HCT116 (cell line): Measurements from ENCODE around the gene COL5A1. TPM values are rescaled to one million over a fixed set of nuclear protein-coding genes. Genes with fewer than 3 reads are reported as not detected.

ENCODE experiments used
- ATAC-seq: fragments of 200-7000 bp; cut with Tn5 transposase; 2 replicates; pipeline ENCODE4 v1.9.1; 2020; ENCODE audit warnings: mild to moderate bottlenecking, moderate library complexity
- BruUV-seq: library from RNA; stranded (reverse); fragments of 400-500 nt; replicated peaks from 2 replicates; lab custom pipeline; 2021; lab: Mats Ljungman, UMichigan
- CTCF ChIA-PET: fragments of 300-600 bp; sonication (Branson Sonifier 250); formaldehyde crosslinking; loops from one replicate; lab custom pipeline; 2021; ENCODE audit warnings: antibody characterized with exemption; lab: Charles Lee
- POLR2A ChIA-PET: fragments of 300-600, 350-600 bp; sonication (Branson Sonifier 250); formaldehyde crosslinking; loops from one replicate; lab custom pipeline; 2021; ENCODE audit warnings: antibody characterized with exemption; lab: Charles Lee
- RAD21 ChIA-PET, 2 experiments: fragments of 300-600 bp; sonication (Branson Sonifier 250); formaldehyde crosslinking; loops; one replicate each; lab custom pipeline; 2023; ENCODE audit warnings: low total read pairs in 2 of 2; ENCODE audit not compliant: uncharacterized antibody in 2 of 2, unreplicated experiment in 2 of 2, low non-redundant PET in 1 of 2; lab: Charles Lee
- DNase-seq: peaks from one replicate; pipeline ENCODE4 v3.0.0-alpha.2; 2010; ENCODE audit warnings: low read depth, low spot score
- H2AFZ ChIP-seq: fragments of 200-600 bp; shearing (Covaris generic), sonication (generic); 2 replicates; pipeline ENCODE4 v1.6.1; 2017; ENCODE audit warnings: low read depth, mixed run types, mixed read lengths, antibody characterized with exemption, low read length; ENCODE audit not compliant: poor library complexity, severe bottlenecking
- H3K27ac ChIP-seq: 2 replicates; pipeline ENCODE4 v1.5.1; 2012; ENCODE audit warnings: low read depth, low read length
- H3K27me3 ChIP-seq: fragments of 200-600 bp; sonication (generic); 2 replicates; pipeline ENCODE4 v1.6.1; 2016; ENCODE audit warnings: mixed run types, low read length, mixed read lengths; ENCODE audit not compliant: insufficient read depth
- H3K36me3 ChIP-seq, 2 experiments: fragments of 200-500 bp in 1 of 2; fragments of 200-600 bp in 1 of 2; sonication (Bioruptor generic) in 1 of 2; sonication (generic) in 1 of 2; 2 replicates each; pipeline versions ENCODE4 v1.5.1 to v1.6.1; 2014 to 2016; ENCODE audit warnings: low read length in 2 of 2, inconsistent platforms in 1 of 2, mixed read lengths in 1 of 2, mixed run types in 1 of 2; ENCODE audit not compliant: insufficient read depth in 2 of 2, control insufficient read depth in 1 of 2
- H3K4me1 ChIP-seq, 2 experiments: fragments of 200-600 bp in 1 of 2; sonication (generic) in 1 of 2; 2 replicates each; pipeline versions ENCODE4 v1.5.1 to v1.6.1; 2012 to 2017; ENCODE audit warnings: low read length in 2 of 2, inconsistent platforms in 1 of 2, mild to moderate bottlenecking in 1 of 2, mixed read lengths in 1 of 2, mixed run types in 1 of 2, moderate library complexity in 1 of 2; ENCODE audit not compliant: insufficient read depth in 2 of 2, control insufficient read depth in 1 of 2
- H3K4me2 ChIP-seq: fragments of 200-600 bp; sonication (generic); 2 replicates; pipeline ENCODE4 v1.6.1; 2017; ENCODE audit warnings: mixed run types, low read length, mixed read lengths
- H3K4me3 ChIP-seq, 2 experiments: fragments of 200-600 bp in 1 of 2; sonication (generic) in 1 of 2; replicated peaks in 1 of 2; 2 replicates each; pipeline ENCODE4 v1.5.1; 2011 to 2016; ENCODE audit warnings: low read length in 2 of 2, control low read depth in 1 of 2, low read depth in 1 of 2, mild to moderate bottlenecking in 1 of 2, mixed read lengths in 1 of 2, mixed run types in 1 of 2
- H3K79me2 ChIP-seq: fragments of 200-600 bp; sonication (generic); 2 replicates; pipeline ENCODE4 v1.6.1; 2017; ENCODE audit warnings: mild to moderate bottlenecking, mixed run types, low read length, moderate library complexity, mixed read lengths; ENCODE audit not compliant: insufficient read depth
- H3K9ac ChIP-seq: fragments of 200-600 bp; sonication (generic); 2 replicates; pipeline ENCODE4 v1.6.1; 2016; ENCODE audit warnings: low read length, mixed read lengths
- H3K9me2 ChIP-seq: fragments of 200-600 bp; sonication (generic), shearing (Covaris generic); 2 replicates; pipeline ENCODE4 v1.6.1; 2017; ENCODE audit warnings: mixed run types, mild to moderate bottlenecking, moderate library complexity; ENCODE audit not compliant: insufficient read depth
- H3K9me3 ChIP-seq, 2 experiments: fragments of 200-500 bp in 1 of 2; fragments of 200-600 bp in 1 of 2; sonication (Bioruptor generic) in 1 of 2; sonication (generic) in 1 of 2; 2 replicates each; pipeline ENCODE4 v1.6.1; 2014 to 2017; ENCODE audit warnings: low read length in 2 of 2, mixed read lengths in 2 of 2, inconsistent platforms in 1 of 2, low read depth in 1 of 2, mild to moderate bottlenecking in 1 of 2, mixed run types in 1 of 2, moderate library complexity in 1 of 2; ENCODE audit not compliant: control insufficient read depth in 1 of 2, insufficient read depth in 1 of 2
- H4K20me1 ChIP-seq: fragments of 200-600 bp; sonication (generic), shearing (Covaris generic); 2 replicates; pipeline ENCODE4 v1.6.1; 2017; ENCODE audit warnings: mixed run types, mild to moderate bottlenecking, moderate library complexity; ENCODE audit not compliant: insufficient read depth
- CBX3 ChIP-seq: IDR thresholded peaks from 2 replicates; pipeline ENCODE4 v1.6.1; 2012; ENCODE audit warnings: low read depth
- CEBPB ChIP-seq: IDR thresholded peaks from 2 replicates; pipeline ENCODE4 v1.6.1; 2012; ENCODE audit warnings: low read depth
- EGR1 ChIP-seq: IDR thresholded peaks from 2 replicates; pipeline ENCODE4 v1.6.1; 2012; ENCODE audit warnings: low read depth
- ELF1 ChIP-seq: IDR thresholded peaks from 2 replicates; pipeline ENCODE4 v1.6.1; 2012; ENCODE audit warnings: low read depth, borderline replicate concordance
- EZH2 ChIP-seq: fragments of 200-600 bp; sonication (generic); IDR thresholded peaks from 2 replicates; pipeline ENCODE4 v1.6.1; 2017; ENCODE audit warnings: antibody characterized with exemption, mixed run types
- RAD21 ChIP-seq: IDR thresholded peaks from 2 replicates; pipeline ENCODE4 v1.6.1; 2012; ENCODE audit warnings: low read depth, mild to moderate bottlenecking
- SP1 ChIP-seq: IDR thresholded peaks from 2 replicates; pipeline ENCODE4 v1.6.1; 2012; ENCODE audit warnings: low read depth
- TCF7L2 ChIP-seq: IDR thresholded peaks from 2 replicates; pipeline ENCODE4 v1.7.0; 2011; ENCODE audit warnings: borderline replicate concordance, inconsistent platforms; ENCODE audit not compliant: insufficient read depth, insufficient read length; ENCODE audit errors: extremely low read depth
- intact Hi-C: fragments of 100-400 bp; cut with micrococcal nuclease; formaldehyde crosslinking; loops from 2 replicates; pipeline ENCODE4 v1.10.0; 2022
- total RNA-seq: library from RNA; stranded (reverse); gene quantifications from one replicate; pipeline ENCODE4 v1.2.1, GENCODE V29; 2021; ENCODE audit not compliant: unreplicated experiment
- TF ChIP-seq, protein P1 (sequence below): IDR thresholded peaks from 2 replicates; pipeline ENCODE4 v1.6.1; 2012
- TF ChIP-seq, protein P2 (sequence below): IDR thresholded peaks from 2 replicates; pipeline ENCODE4 v1.6.1; 2012
- TF ChIP-seq, protein P3 (sequence below): IDR thresholded peaks from 2 replicates; pipeline ENCODE4 v1.6.1; 2012; ENCODE audit warnings: low read depth

The COL5A1 gene
- total RNA-seq, 1 experiment from 2014 or later, result 0.30 TPM

DNA sequence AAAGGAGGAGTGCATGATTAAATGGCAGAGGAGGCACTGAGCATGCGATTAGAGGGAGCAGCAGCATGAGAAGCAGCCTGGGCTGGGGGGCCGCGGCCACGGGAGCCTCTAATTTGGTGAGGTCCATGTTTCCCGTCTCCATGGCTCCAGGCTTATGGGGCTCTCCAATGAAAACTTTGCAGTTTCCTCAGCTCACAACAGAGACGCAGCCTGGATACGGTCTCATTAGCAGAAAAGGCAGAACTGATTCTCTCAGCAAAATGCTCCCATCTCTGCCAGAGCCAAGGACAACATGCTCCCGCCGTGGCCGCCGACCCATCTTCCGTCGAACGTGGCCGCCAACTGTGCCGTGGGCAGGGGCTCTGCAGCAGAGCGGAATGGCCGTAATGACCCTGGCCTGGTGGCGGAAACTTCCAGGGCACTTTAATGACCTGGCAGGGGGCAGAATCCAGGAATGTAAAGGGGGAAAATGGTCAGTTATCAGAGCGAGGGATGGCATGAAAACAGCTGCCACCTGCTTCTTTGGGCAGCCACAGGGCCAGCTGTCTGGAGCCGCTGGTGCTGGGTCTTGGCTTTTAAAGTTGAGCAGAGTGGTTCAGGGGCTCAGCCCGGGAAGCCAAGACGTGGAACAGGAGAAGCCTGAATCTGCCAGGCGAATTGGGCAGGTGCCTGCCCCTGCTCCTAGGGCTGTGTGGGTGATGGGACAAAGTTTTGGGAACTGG lies 76.5 kb downstream of the COL5A1 start:
- Histone ChIP-seq H3K27me3 (peaks cover 15% of the 10 kb centered on the region; the same call in 1 of the 2 replicates), H3K9me2 (no peaks in the 10 kb centered on the region), H3K79me2 (no peaks in the 10 kb centered on the region), H3K36me3 (no peaks in the 10 kb centered on the region), H3K4me3 (no peak overlapping the region), H3K4me2 (no peak overlapping the region), H3K27ac (no peak overlapping the region), H3K9me3 (no peaks in the 10 kb centered on the region), H3K9ac (no peak overlapping the region), H3K4me1 (no peaks in the 10 kb centered on the region), H2AFZ (no peak overlapping the region), H4K20me1 (no peaks in the 10 kb centered on the region)
- TF ChIP-seq SP1 (no peak), EZH2 (no peak), CEBPB (no peak), ELF1 (no peak), CBX3 (no peak), EGR1 (no peak), RAD21 (no peak), TCF7L2 (no peak)
- TF ChIP-seq, protein P1, sequence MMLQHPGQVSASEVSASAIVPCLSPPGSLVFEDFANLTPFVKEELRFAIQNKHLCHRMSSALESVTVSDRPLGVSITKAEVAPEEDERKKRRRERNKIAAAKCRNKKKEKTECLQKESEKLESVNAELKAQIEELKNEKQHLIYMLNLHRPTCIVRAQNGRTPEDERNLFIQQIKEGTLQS, result no peak
- TF ChIP-seq, protein P2, sequence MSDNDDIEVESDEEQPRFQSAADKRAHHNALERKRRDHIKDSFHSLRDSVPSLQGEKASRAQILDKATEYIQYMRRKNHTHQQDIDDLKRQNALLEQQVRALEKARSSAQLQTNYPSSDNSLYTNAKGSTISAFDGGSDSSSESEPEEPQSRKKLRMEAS, result no peak
- TF ChIP-seq, protein P3, sequence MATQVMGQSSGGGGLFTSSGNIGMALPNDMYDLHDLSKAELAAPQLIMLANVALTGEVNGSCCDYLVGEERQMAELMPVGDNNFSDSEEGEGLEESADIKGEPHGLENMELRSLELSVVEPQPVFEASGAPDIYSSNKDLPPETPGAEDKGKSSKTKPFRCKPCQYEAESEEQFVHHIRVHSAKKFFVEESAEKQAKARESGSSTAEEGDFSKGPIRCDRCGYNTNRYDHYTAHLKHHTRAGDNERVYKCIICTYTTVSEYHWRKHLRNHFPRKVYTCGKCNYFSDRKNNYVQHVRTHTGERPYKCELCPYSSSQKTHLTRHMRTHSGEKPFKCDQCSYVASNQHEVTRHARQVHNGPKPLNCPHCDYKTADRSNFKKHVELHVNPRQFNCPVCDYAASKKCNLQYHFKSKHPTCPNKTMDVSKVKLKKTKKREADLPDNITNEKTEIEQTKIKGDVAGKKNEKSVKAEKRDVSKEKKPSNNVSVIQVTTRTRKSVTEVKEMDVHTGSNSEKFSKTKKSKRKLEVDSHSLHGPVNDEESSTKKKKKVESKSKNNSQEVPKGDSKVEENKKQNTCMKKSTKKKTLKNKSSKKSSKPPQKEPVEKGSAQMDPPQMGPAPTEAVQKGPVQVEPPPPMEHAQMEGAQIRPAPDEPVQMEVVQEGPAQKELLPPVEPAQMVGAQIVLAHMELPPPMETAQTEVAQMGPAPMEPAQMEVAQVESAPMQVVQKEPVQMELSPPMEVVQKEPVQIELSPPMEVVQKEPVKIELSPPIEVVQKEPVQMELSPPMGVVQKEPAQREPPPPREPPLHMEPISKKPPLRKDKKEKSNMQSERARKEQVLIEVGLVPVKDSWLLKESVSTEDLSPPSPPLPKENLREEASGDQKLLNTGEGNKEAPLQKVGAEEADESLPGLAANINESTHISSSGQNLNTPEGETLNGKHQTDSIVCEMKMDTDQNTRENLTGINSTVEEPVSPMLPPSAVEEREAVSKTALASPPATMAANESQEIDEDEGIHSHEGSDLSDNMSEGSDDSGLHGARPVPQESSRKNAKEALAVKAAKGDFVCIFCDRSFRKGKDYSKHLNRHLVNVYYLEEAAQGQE, result no peak
- intact Hi-C loops, result no loop called here
- ChIA-PET POLR2A (no interaction called here), RAD21 (no interaction called here), CTCF (no interaction called here)
- no TSS peak for BruUV-seq
- DNase-seq (no peak), ATAC-seq (no peak)
